Liver (tissue), 9 donors: ENCODE data around the gene REPS1. TPM values are rescaled to one million over a fixed set of nuclear protein-coding genes. Genes with fewer than 3 reads are reported as not detected.

ENCODE experiments used
- DNase-seq: peaks from one replicate; pipeline ENCODE4 v3.0.0-alpha.2; 2017; ENCODE audit warnings: low spot score
- H3K27ac ChIP-seq, 2 donors: one replicate each; pipeline ENCODE4 v1.7.0; 2013; ENCODE audit warnings: inconsistent platforms in 2 of 2, low read length in 2 of 2, control low read depth in 1 of 2, low read depth in 1 of 2, mild to moderate bottlenecking in 1 of 2
- H3K27me3 ChIP-seq, 4 donors: one replicate each; pipeline versions ENCODE4 v1.6.1 to v1.7.0; 2013; ENCODE audit warnings: low read length in 3 of 4, inconsistent platforms in 1 of 4, mild to moderate bottlenecking in 1 of 4, moderate library complexity in 1 of 4; ENCODE audit not compliant: control insufficient read depth in 4 of 4, insufficient read depth in 4 of 4
- H3K36me3 ChIP-seq, 4 donors: one replicate each; pipeline versions ENCODE4 v1.6.1 to v1.7.0; 2013; ENCODE audit warnings: low read length in 3 of 4, mild to moderate bottlenecking in 3 of 4, low read depth in 1 of 4, moderate library complexity in 1 of 4; ENCODE audit not compliant: control insufficient read depth in 4 of 4, insufficient read depth in 3 of 4
- H3K4me1 ChIP-seq, 4 donors: one replicate each; pipeline versions ENCODE4 v1.6.1 to v1.7.0; 2013; ENCODE audit warnings: low read length in 3 of 4, mild to moderate bottlenecking in 3 of 4, moderate library complexity in 1 of 4; ENCODE audit not compliant: control insufficient read depth in 4 of 4, insufficient read depth in 4 of 4
- H3K4me3 ChIP-seq, 3 donors: one replicate each; pipeline versions ENCODE4 v1.6.1 to v1.7.0; 2013; ENCODE audit warnings: low read length in 3 of 3, control low read depth in 1 of 3, low read depth in 1 of 3, mild to moderate bottlenecking in 1 of 3
- H3K9ac ChIP-seq, 2 donors: one replicate each; pipeline ENCODE4 v1.7.0; 2013; ENCODE audit warnings: low read length in 2 of 2, mild to moderate bottlenecking in 2 of 2, moderate library complexity in 2 of 2, control low read depth in 1 of 2, low read depth in 1 of 2
- H3K9me3 ChIP-seq, 4 donors: one replicate each; pipeline versions ENCODE4 v1.6.1 to v1.7.0; 2013; ENCODE audit warnings: low read length in 3 of 4; ENCODE audit not compliant: control insufficient read depth in 4 of 4
- CTCF ChIP-seq: fragments of 150-350 bp; IDR thresholded peaks from 2 replicates; pipeline ENCODE4 v1.5.1; 2017; ENCODE audit warnings: improper control_type of control experiment, low read depth, low read length; ENCODE audit not compliant: missing input control
- FOXA1 ChIP-seq: IDR thresholded peaks from 2 replicates; pipeline ENCODE4 v1.6.1; 2016; ENCODE audit warnings: antibody characterized with exemption
- FOXA2 ChIP-seq: IDR thresholded peaks from 2 replicates; pipeline ENCODE4 v1.6.1; 2016; ENCODE audit warnings: antibody characterized with exemption
- GABPA ChIP-seq, 2 donors: IDR thresholded peaks in 1 of 2; conservative IDR thresholded peaks in 1 of 2; 2 replicates each; pipeline ENCODE4 v1.6.1; 2016; ENCODE audit warnings: antibody characterized with exemption in 2 of 2, mild to moderate bottlenecking in 1 of 2, moderate library complexity in 1 of 2
- HNF4A ChIP-seq, 2 donors: conservative IDR thresholded peaks; 2 replicates each; pipeline ENCODE4 v1.6.1; 2016; ENCODE audit warnings: antibody characterized with exemption in 2 of 2, mild to moderate bottlenecking in 2 of 2
- HNF4G ChIP-seq: IDR thresholded peaks from 2 replicates; pipeline ENCODE4 v1.6.1; 2016; ENCODE audit warnings: antibody characterized with exemption
- JUND ChIP-seq, 2 donors: IDR thresholded peaks; 2 replicates each; pipeline ENCODE4 v1.6.1; 2016; ENCODE audit warnings: antibody characterized with exemption in 2 of 2
- RAD21 ChIP-seq, 2 donors: IDR thresholded peaks; 2 replicates each; pipeline ENCODE4 v1.6.1; 2016; ENCODE audit warnings: antibody characterized with exemption in 2 of 2, mild to moderate bottlenecking in 2 of 2
- RXRA ChIP-seq, 2 donors: IDR thresholded peaks; 2 replicates each; pipeline ENCODE4 v1.6.1; 2017 to 2018; ENCODE audit warnings: antibody characterized with exemption in 2 of 2, mild to moderate bottlenecking in 1 of 2
- SP1 ChIP-seq: IDR thresholded peaks from 2 replicates; pipeline ENCODE4 v1.6.1; 2018; ENCODE audit warnings: antibody characterized with exemption, mild to moderate bottlenecking
- TAF1 ChIP-seq: conservative IDR thresholded peaks from 2 replicates; pipeline ENCODE4 v1.6.1; 2016; ENCODE audit warnings: antibody characterized with exemption, mild to moderate bottlenecking
- YY1 ChIP-seq: IDR thresholded peaks from 2 replicates; pipeline ENCODE4 v1.6.1; 2016; ENCODE audit warnings: antibody characterized with exemption, mild to moderate bottlenecking
- WGBS: extraction: QIAGEN DNeasy Blood & Tissue Kit; methylation state at CpG from one replicate; pipeline ENCODE4 v1.1.7; 2013; 5-methylcytosine and 5-hydroxymethylcytosine counted together
- polyA plus RNA-seq, 2 donors: library from polyadenylated mRNA; stranded (reverse) in 1 of 2; unstranded in 1 of 2; fragments of 200-250 nt in 1 of 2; fragments of >200 nt in 1 of 2; fragmentation: Nextera tagmentation in 1 of 2; extraction: Ambion mirVana in 1 of 2; gene quantifications; one replicate each; pipeline versions ENCODE4 v1.2.1 to v1.2.3, GENCODE V29; 2013 to 2015
- total RNA-seq, 2 donors: library from RNA; depleted of rRNA; stranded (reverse); fragments of >200 nt; gene quantifications; one replicate each; pipeline ENCODE4 v1.2.3, GENCODE V29; 2014
- TF ChIP-seq, protein P1 (sequence below): IDR thresholded peaks from 2 replicates; pipeline ENCODE4 v1.6.1; 2016; ENCODE audit warnings: antibody characterized with exemption, mild to moderate bottlenecking
- TF ChIP-seq, protein P2 (sequence below): IDR thresholded peaks from 2 replicates; pipeline ENCODE4 v1.6.1; 2016; ENCODE audit warnings: antibody characterized with exemption
- TF ChIP-seq, protein P3 (sequence below): IDR thresholded peaks from 2 replicates; pipeline ENCODE4 v1.6.1; 2016; ENCODE audit warnings: antibody characterized with exemption
- donor health status: healthy.
- donor health status: healthy.
- donor health status: healthy.
- donor health status: healthy.
- donor health status: healthy.

Gene REPS1
- total and polyA plus RNA-seq, 4 donors: 12.3 to 46.4 (median 21.1) TPM

DNA sequence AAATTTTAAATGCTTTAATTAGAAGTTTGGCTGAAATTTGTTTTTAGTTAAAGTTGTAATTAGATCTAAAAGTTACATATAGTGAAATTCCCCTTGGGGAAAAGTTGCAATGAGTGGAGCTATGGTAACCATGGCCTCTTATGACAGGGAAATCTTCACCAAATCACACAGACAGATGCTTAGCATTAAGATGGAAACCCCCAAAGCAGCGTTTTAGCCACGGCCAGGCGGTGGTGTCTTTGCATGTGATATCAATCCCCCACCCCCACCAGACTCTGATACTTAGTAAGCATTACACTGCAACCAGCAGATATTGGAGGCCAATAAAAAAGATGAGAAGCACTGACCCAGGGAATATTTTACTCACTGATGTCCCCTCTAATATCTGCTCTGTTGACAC lies 75.7 kb downstream of the REPS1 start (continued):
- TF ChIP-seq HNF4G (no peak), FOXA1 (no peak), SP1 (no peak), GABPA (IDR thresholded peaks at IDR 0.05 in 1 of 2, conservative IDR thresholded peaks at IDR 0.05 in 1 of 2) (no peak), CTCF (no peak), YY1 (no peak), RAD21 (IDR thresholded peaks at IDR 0.05) (no peak)

- TF ChIP-seq SP1 (no peak), FOXA1 (no peak), JUND (IDR thresholded peaks at IDR 0.05) (no peak), RAD21 (IDR thresholded peaks at IDR 0.05) (no peak), TAF1 (no peak)
- TF ChIP-seq, protein P1, sequence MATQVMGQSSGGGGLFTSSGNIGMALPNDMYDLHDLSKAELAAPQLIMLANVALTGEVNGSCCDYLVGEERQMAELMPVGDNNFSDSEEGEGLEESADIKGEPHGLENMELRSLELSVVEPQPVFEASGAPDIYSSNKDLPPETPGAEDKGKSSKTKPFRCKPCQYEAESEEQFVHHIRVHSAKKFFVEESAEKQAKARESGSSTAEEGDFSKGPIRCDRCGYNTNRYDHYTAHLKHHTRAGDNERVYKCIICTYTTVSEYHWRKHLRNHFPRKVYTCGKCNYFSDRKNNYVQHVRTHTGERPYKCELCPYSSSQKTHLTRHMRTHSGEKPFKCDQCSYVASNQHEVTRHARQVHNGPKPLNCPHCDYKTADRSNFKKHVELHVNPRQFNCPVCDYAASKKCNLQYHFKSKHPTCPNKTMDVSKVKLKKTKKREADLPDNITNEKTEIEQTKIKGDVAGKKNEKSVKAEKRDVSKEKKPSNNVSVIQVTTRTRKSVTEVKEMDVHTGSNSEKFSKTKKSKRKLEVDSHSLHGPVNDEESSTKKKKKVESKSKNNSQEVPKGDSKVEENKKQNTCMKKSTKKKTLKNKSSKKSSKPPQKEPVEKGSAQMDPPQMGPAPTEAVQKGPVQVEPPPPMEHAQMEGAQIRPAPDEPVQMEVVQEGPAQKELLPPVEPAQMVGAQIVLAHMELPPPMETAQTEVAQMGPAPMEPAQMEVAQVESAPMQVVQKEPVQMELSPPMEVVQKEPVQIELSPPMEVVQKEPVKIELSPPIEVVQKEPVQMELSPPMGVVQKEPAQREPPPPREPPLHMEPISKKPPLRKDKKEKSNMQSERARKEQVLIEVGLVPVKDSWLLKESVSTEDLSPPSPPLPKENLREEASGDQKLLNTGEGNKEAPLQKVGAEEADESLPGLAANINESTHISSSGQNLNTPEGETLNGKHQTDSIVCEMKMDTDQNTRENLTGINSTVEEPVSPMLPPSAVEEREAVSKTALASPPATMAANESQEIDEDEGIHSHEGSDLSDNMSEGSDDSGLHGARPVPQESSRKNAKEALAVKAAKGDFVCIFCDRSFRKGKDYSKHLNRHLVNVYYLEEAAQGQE: no peak
- no peaks in the 10 kb centered on the region for H3K4me1 ChIP-seq
- 98% methylated on average over 1 of the region's 1 CpG for WGBS
Observed at GRCh38 chr6:138909975-138910374, 78.1 kb downstream of the REPS1 start.

DNA sequence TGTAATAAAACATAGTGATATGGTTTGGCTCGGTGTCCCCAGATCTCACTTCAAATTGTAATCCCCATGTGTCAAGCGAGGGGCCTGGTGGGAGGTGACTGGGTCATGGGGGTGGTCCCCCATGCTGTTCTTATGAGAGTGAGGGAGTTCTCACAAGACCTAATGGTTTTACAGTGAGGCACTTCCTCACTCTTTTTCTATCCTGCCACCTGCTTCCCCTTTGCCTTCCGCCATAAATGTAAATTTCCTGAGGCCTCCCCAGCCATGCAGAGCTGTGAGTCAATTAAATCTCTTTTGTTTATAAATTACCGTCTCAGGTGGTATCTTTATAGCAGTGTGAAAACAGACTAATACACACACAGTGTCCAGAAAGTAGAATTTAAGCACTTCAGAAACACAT lies 78.5 kb downstream of the REPS1 start:
- Histone ChIP-seq H3K27me3 (no peaks in the 10 kb centered on the region), H3K9ac (no peak overlapping the region), H3K4me3 (no peak overlapping the region), H3K36me3 (peaks cover 12 to 81% (median 75%) of the 10 kb centered on the region in 4 donors), H3K9me3 (no peaks in the 10 kb centered on the region), H3K27ac (no peak overlapping the region), H3K4me1 (no peaks in the 10 kb centered on the region)
- no peak for DNase-seq
- 95% methylated on average over 4 of the region's 4 CpGs for WGBS
- TF ChIP-seq GABPA (IDR thresholded peaks at IDR 0.05 in 1 of 2, conservative IDR thresholded peaks at IDR 0.05 in 1 of 2) (no peak), FOXA2 (no peak), FOXA1 (no peak), TAF1 (no peak), RAD21 (IDR thresholded peaks at IDR 0.05) (no peak), HNF4A (conservative IDR thresholded peaks at IDR 0.05) (no peak), JUND (IDR thresholded peaks at IDR 0.05) (no peak), RXRA (IDR thresholded peaks at IDR 0.05) (no peak), YY1 (no peak), SP1 (no peak), CTCF (no peak)
- TF ChIP-seq, protein P2, sequence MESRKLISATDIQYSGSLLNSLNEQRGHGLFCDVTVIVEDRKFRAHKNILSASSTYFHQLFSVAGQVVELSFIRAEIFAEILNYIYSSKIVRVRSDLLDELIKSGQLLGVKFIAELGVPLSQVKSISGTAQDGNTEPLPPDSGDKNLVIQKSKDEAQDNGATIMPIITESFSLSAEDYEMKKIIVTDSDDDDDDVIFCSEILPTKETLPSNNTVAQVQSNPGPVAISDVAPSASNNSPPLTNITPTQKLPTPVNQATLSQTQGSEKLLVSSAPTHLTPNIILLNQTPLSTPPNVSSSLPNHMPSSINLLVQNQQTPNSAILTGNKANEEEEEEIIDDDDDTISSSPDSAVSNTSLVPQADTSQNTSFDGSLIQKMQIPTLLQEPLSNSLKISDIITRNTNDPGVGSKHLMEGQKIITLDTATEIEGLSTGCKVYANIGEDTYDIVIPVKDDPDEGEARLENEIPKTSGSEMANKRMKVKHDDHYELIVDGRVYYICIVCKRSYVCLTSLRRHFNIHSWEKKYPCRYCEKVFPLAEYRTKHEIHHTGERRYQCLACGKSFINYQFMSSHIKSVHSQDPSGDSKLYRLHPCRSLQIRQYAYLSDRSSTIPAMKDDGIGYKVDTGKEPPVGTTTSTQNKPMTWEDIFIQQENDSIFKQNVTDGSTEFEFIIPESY: no peak
- TF ChIP-seq, protein P1: no peak
- TF ChIP-seq, protein P3, sequence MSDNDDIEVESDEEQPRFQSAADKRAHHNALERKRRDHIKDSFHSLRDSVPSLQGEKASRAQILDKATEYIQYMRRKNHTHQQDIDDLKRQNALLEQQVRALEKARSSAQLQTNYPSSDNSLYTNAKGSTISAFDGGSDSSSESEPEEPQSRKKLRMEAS: no peak

More at GRCh38 chr6:138909975-138910374, 78.1 kb downstream of the REPS1 start:
- peaks cover 12 to 76% (median 74%) of the 10 kb centered on the region in 4 donors for H3K36me3 ChIP-seq
- H3K9me3 ChIP-seq: no peaks in the 10 kb centered on the region
- DNase-seq: no peak
- no peak overlapping the region for H3K9ac ChIP-seq
- H3K4me3 ChIP-seq: no peak overlapping the region
- no peak overlapping the region for H3K27ac ChIP-seq
- H3K27me3 ChIP-seq: no peaks in the 10 kb centered on the region
